Putamen (tissue), 1 donor: Measurements from ENCODE around the gene MSANTD1.

ENCODE experiments used
- DNase-seq: peaks from one replicate; pipeline ENCODE4 v3.0.0-alpha.2; 2016; ENCODE audit warnings: low spot score

MSANTD1 gene

DNA sequence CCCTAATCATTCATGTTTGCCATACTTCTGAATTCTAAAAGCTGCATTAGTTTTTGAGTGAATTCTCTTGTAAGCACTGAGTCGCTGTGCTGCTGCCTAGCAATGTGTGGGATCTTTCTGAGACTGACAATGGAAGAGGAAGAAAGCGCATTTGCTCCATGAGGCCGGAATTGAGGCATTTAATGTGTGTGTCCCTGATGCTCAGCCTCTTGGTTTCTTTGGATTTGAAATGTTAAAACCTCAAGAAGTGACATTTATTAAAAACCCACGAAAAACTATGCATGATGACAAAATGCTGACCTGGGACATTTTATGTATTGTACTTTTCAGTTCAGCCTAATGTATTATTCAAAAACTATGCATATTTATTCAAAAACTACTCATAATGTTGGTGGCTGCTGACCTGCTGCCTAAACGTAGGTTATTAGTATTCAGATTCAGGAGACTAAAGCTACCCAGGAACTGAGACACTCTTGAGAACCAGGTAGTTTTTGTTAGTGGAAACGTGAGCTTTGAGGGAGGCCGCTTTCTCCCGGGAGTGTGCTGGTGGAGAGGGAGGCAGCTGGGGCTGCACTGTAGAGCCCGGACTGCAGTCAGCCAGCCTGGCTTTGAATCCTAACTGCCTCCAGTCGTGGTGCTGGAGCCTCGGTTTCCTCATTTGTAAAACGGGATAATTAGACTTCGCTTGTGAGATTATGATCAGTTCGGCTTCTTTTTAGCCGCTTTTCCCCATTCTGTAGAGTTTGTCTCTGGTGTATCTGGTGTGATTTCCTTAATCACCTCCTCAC lies 55.2 kb downstream of the MSANTD1 start:
- no peak for DNase-seq

DNA sequence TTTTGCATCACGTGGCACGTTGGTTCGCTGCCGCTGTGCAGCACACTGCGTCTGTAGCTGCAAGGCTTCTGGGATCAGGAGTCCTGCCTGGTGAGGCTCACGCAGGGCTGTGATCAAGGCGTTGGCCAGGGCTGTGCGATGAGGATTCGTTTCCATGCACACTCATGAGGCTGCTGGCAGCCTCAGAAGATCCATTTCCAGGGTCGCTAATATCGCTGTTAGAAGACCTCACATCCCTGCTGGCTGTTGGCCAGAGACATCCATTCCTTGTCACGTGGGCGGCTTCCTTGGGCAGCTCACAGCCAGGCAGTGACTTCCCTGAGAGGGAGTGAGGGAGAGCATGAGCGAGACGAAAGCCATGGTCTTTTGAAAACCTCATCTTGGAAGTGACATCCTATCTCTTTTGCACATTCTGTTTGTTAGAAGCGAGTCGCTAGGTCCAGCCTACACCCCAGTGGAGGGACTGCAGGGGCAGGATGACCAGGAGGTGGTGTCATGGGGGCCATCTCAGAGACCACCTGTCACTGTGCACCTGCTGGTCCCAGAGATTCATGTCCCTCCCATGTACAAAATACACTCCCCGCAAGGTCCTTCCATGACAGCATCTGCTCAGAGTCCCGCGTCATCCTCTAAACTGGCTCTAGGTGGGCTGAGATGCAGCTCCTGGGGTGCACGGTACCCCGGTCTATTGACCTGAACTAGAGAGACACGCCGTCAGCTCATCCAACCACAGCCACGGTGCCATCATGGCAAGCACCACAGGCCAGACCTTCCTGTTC lies 56.1 kb downstream of the MSANTD1 start:
- DNase-seq = peak; percentile 38

DNA sequence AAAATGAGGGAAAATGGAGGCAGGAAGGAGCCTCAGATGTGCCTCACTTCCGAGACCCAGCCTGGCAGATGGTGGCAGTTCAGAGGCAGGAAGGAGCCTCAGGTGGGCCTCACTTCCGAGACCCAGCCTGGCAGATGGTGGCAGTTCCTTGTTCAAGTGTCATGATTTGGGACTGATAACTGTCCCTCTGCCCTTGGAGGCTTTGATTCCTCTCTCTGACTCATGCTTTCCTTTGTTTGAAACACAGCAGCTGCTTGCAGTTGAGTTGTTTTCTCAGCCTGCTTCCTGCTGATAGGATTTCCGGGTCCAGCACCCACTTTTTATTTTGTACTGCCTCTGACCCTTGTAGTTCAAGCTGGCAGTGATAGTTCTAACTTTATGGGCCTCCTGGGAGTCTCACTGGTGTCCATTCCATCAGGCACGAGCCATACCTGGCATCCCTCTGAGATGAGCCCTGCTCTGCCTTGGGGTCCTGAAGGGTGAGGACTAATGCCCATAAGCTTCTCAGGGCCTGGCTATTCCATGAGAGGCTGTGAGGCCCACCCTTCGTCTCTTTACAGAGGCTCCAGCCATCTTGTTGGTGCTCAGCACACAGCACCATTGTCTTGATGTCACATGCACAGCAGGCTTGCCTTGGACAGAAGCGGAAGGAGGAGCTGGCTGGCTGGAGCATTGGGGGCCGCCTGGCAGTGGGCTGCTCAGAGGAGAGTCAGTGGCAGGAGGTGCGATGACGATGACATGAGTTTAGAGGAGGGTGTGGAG lies 56.8 kb downstream of the MSANTD1 start:
- DNase-seq = peak; percentile 42
